ENCODE measurements around the gene EXOC4. TPM values are rescaled to one million over a fixed set of nuclear protein-coding genes. Genes with fewer than 3 reads are reported as not detected.

The EXOC4 gene
- total RNA-seq, 1 experiment from 2014 or later: 91.9 TPM

DNA sequence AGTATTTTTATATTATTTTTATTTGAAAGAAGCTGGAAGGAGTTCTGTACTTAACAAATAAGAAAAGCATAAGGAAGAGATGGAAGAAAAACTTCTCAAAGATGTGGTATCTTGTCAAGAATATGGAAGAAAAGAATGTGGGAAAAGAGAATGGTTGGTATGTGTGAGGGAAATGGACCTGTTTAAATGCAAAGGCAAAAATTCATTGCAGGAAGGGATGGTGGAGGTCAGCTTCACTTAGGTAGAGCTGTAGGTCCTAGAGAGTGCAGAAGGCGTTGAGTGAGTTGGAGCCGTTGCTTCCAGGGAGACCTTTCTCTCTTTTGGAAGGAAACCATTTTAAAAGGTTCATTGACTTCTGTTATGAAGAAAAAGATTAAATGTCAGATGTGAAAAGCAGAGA, 107.3 kb downstream of the EXOC4 start:
- intact Hi-C loops (cut with micrococcal nuclease; ENCODE audit: unreplicated experiment): no loop called here
- no peaks in the 10 kb centered on the region for H3K27me3 Mint-ChIP-seq (ENCODE audit: unreplicated experiment)
- no TSS peak for BruUV-seq (replicated peaks)
- H3K4me1 Mint-ChIP-seq (ENCODE audit: low read depth, unreplicated experiment): no peaks in the 10 kb centered on the region
- H3K4me3 Mint-ChIP-seq (ENCODE audit: low read depth, unreplicated experiment): no peak overlapping the region
- TF ChIP-seq, protein P1, sequence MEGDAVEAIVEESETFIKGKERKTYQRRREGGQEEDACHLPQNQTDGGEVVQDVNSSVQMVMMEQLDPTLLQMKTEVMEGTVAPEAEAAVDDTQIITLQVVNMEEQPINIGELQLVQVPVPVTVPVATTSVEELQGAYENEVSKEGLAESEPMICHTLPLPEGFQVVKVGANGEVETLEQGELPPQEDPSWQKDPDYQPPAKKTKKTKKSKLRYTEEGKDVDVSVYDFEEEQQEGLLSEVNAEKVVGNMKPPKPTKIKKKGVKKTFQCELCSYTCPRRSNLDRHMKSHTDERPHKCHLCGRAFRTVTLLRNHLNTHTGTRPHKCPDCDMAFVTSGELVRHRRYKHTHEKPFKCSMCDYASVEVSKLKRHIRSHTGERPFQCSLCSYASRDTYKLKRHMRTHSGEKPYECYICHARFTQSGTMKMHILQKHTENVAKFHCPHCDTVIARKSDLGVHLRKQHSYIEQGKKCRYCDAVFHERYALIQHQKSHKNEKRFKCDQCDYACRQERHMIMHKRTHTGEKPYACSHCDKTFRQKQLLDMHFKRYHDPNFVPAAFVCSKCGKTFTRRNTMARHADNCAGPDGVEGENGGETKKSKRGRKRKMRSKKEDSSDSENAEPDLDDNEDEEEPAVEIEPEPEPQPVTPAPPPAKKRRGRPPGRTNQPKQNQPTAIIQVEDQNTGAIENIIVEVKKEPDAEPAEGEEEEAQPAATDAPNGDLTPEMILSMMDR (IDR thresholded peaks at IDR 0.05; ENCODE audit: unreplicated experiment): no peak
- no peaks in the 10 kb centered on the region for H3K9me3 Mint-ChIP-seq (ENCODE audit: low read depth, unreplicated experiment)
- CTCF ChIA-PET: no interaction called here
- DNase-seq: no peak
- H3K27ac Mint-ChIP-seq (ENCODE audit: unreplicated experiment): no peak overlapping the region
- H3K36me3 Mint-ChIP-seq (ENCODE audit: insufficient read depth, unreplicated experiment): no peaks in the 10 kb centered on the region

DNA sequence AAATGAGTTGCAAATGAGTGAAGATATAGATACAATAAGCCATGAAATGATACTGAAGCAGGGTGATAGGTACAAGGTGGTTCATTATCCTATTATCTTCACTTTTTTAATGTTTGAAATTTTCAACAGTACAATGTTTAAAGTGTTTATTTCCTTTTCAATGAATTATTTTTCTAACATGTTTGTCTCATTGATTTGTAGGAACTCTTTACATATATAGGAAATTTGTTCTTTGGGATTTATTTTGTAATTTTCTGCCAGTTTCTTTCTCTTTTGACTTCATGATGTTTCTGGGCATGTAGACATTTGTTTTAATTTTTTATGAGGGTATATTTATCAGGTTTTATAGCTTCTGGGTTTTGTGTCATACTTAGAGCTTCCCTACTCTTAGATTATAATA, 108.9 kb downstream of the EXOC4 start:
- Mint-ChIP-seq H3K36me3 (ENCODE audit: insufficient read depth, unreplicated experiment) (no peaks in the 10 kb centered on the region), H3K27me3 (ENCODE audit: unreplicated experiment) (no peaks in the 10 kb centered on the region), H3K4me3 (ENCODE audit: low read depth, unreplicated experiment) (no peak overlapping the region), H3K4me1 (ENCODE audit: low read depth, unreplicated experiment) (no peaks in the 10 kb centered on the region), H3K27ac (ENCODE audit: unreplicated experiment) (no peak overlapping the region), H3K9me3 (ENCODE audit: low read depth, unreplicated experiment) (no peaks in the 10 kb centered on the region)
- intact Hi-C loops (cut with micrococcal nuclease; ENCODE audit: unreplicated experiment): no loop called here
- no TSS peak for BruUV-seq (replicated peaks)
- no peak for DNase-seq
- CTCF ChIA-PET: no interaction called here
- TF ChIP-seq, protein P1 (IDR thresholded peaks at IDR 0.05; ENCODE audit: unreplicated experiment): no peak

DNA sequence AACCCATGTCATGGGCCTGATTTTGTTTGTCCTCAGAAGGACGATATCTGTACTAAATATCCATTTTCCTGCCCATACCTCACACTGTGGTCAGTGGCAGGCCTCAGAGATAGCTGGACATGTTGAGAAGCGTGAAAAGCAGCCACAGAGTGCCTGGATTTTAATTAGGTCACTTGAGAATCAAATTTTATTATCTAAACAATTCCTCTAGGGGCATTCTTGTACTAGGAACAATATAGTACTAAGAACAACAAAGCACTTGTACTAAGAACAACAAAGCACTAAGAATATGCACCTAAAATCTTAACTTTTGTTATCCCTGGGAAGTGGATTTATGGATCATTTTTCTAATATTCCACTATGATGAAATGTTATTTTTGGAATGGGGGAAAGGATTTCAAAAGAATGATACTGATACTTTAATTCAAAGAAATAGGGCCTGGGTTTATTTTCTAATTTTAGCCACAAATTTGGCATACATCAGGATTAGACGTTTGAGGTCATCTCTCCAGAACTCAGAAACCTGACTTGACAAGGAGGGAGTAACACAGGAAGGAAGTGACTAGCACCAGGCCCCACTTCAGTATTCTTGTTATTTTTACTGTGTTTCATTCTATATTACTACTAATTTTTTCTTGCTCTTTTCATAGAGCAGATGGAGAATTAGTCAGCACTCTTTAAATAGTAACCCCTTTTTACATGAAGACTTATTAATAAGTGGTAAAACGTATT, 112.2 kb downstream of the EXOC4 start:
- intact Hi-C loops (cut with micrococcal nuclease; ENCODE audit: unreplicated experiment): no loop called here
- no peak overlapping the region for H3K27ac Mint-ChIP-seq (ENCODE audit: unreplicated experiment)
- no peaks in the 10 kb centered on the region for H3K9me3 Mint-ChIP-seq (ENCODE audit: low read depth, unreplicated experiment)
- H3K4me1 Mint-ChIP-seq (ENCODE audit: low read depth, unreplicated experiment): no peaks in the 10 kb centered on the region
- no peaks in the 10 kb centered on the region for H3K27me3 Mint-ChIP-seq (ENCODE audit: unreplicated experiment)
- H3K36me3 Mint-ChIP-seq (ENCODE audit: insufficient read depth, unreplicated experiment): no peaks in the 10 kb centered on the region
- no TSS peak for BruUV-seq (replicated peaks)
- no peak overlapping the region for H3K4me3 Mint-ChIP-seq (ENCODE audit: low read depth, unreplicated experiment)
- TF ChIP-seq, protein P1 (IDR thresholded peaks at IDR 0.05; ENCODE audit: unreplicated experiment): no peak
- CTCF ChIA-PET: interaction anchor here (0.6 kb wide), 1 partner anchor 587 kb away, joined by 4 read pairs; no protein-coding TSS in a partner anchor
- no peak for DNase-seq

DNA sequence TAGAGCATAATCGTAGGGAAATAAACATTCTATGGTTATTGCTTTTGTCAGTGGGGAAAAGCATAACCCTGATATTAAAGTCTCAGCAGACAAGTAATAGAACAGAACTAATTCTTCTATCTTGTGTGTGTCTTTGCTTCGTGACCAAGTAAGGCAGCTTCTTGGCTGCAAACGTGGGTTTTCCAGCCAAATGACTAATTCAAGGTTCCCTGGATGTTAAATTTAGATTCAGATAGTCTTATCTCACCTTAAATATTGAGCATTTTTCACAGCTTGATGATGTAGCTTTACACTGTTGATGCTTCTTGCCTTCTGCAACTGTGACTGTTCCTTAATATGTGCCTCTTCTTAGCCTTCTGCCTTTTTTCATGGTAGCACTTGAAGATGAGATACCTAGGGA, 113.0 kb downstream of the EXOC4 start:
- H3K27ac Mint-ChIP-seq (ENCODE audit: unreplicated experiment): no peak overlapping the region
- CTCF ChIA-PET: no interaction called here

More for the DNA sequence above, 113.0 kb downstream of the EXOC4 start:
- no peaks in the 10 kb centered on the region for H3K27me3 Mint-ChIP-seq (ENCODE audit: unreplicated experiment)
- no TSS peak for BruUV-seq (replicated peaks)
- H3K4me3 Mint-ChIP-seq (ENCODE audit: low read depth, unreplicated experiment): no peak overlapping the region
- TF ChIP-seq, protein P1 (IDR thresholded peaks at IDR 0.05; ENCODE audit: unreplicated experiment): no peak
- H3K4me1 Mint-ChIP-seq (ENCODE audit: low read depth, unreplicated experiment): no peaks in the 10 kb centered on the region
- no peaks in the 10 kb centered on the region for H3K9me3 Mint-ChIP-seq (ENCODE audit: low read depth, unreplicated experiment)
- intact Hi-C loops (cut with micrococcal nuclease; ENCODE audit: unreplicated experiment): no loop called here
- no peak for DNase-seq
- no peaks in the 10 kb centered on the region for H3K36me3 Mint-ChIP-seq (ENCODE audit: insufficient read depth, unreplicated experiment)

Measured in Calu3 (cell line).